H1 (cell line): ENCODE measurements around the gene CPSF4L. TPM values are rescaled to one million over a fixed set of nuclear protein-coding genes. Genes with fewer than 3 reads are reported as not detected.

Experiments
- CTCF ChIA-PET: fragments of 300-600 bp; sonication (Branson Sonifier 250); formaldehyde crosslinking; loops from one replicate; lab custom pipeline; 2021; ENCODE audit not compliant: partially characterized antibody; lab: Charles Lee
- POLR2A ChIA-PET: fragments of 300-600 bp; sonication (Branson Sonifier 250); formaldehyde crosslinking; loops from one replicate; lab custom pipeline; 2021; ENCODE audit warnings: inconsistent platforms; ENCODE audit not compliant: partially characterized antibody; lab: Charles Lee
- DNase-seq, 2 experiments: peaks; one replicate each; pipeline versions ENCODE4 v3.0.0 to v3.0.0-alpha.2; 2010 to 2022; ENCODE audit warnings: low spot score in 2 of 2, low read depth in 1 of 2, mixed read lengths in 1 of 2
- FAIRE-seq: peaks from 2 replicates; lab custom pipeline; 2011; peaks lifted over from hg19 to GRCh38; lab: Jason Lieb, UNC
- H2AFZ ChIP-seq: 2 replicates; pipeline ENCODE4 v1.8.1; 2012; ENCODE audit warnings: low read length, inconsistent platforms
- H2AK5ac ChIP-seq: 2 replicates; pipeline ENCODE4 v1.6.1; 2013; ENCODE audit warnings: low read depth, low read length
- H2BK120ac ChIP-seq: replicated peaks from 2 replicates; pipeline ENCODE3; 2013; ENCODE audit warnings: low read depth, low read length, inconsistent platforms
- H2BK12ac ChIP-seq: 2 replicates; pipeline ENCODE4 v1.6.1; 2013; ENCODE audit warnings: low read depth, low read length
- H2BK15ac ChIP-seq: 2 replicates; pipeline ENCODE4 v1.6.1; 2013; ENCODE audit warnings: low read length
- H2BK20ac ChIP-seq: 2 replicates; pipeline ENCODE4 v1.6.1; 2013; ENCODE audit warnings: low read length
- H2BK5ac ChIP-seq: 2 replicates; pipeline ENCODE4 v1.6.1; 2013; ENCODE audit warnings: low read depth, low read length
- H3K14ac ChIP-seq: 2 replicates; pipeline ENCODE4 v1.6.1; 2013; ENCODE audit warnings: inconsistent platforms; ENCODE audit not compliant: insufficient read length
- H3K18ac ChIP-seq: 2 replicates; pipeline ENCODE4 v1.6.1; 2013; ENCODE audit warnings: low read length; ENCODE audit errors: extremely low read depth
- H3K23ac ChIP-seq: 2 replicates; pipeline ENCODE4 v1.6.1; 2013; ENCODE audit warnings: inconsistent platforms; ENCODE audit not compliant: insufficient read length
- H3K23me2 ChIP-seq: 2 replicates; pipeline ENCODE4 v1.6.1; 2013; ENCODE audit warnings: low read depth, low read length
- H3K27ac ChIP-seq: 2 replicates; pipeline ENCODE4 v1.6.1; 2011; ENCODE audit warnings: low read depth, low read length, inconsistent platforms
- H3K27me3 ChIP-seq, 4 experiments: replicated peaks in 1 of 4; 1 replicate in 1 of 4; 2 replicates in 3 of 4; pipeline versions ENCODE4 v1.6.1 to v1.8.1; 2011 to 2013; ENCODE audit warnings: low read length in 3 of 4, mild to moderate bottlenecking in 3 of 4, inconsistent platforms in 2 of 4, mixed read lengths in 2 of 4, moderate library complexity in 1 of 4; ENCODE audit not compliant: control insufficient read depth in 3 of 4, insufficient read depth in 3 of 4; ENCODE audit errors: extremely low read depth in 1 of 4
- H3K36me3 ChIP-seq, 4 experiments: 2 replicates each; pipeline versions ENCODE4 v1.6.1 to v1.8.1; 2011 to 2013; ENCODE audit warnings: mild to moderate bottlenecking in 4 of 4, low read length in 3 of 4, moderate library complexity in 2 of 4, control low read depth in 1 of 4, inconsistent platforms in 1 of 4; ENCODE audit not compliant: insufficient read depth in 4 of 4, control insufficient read depth in 2 of 4
- H3K4ac ChIP-seq: replicated peaks from 2 replicates; pipeline ENCODE3; 2013; ENCODE audit warnings: low read length, low read depth, mixed read lengths, inconsistent platforms; ENCODE audit not compliant: insufficient read length
- H3K4me1 ChIP-seq, 4 experiments: replicated peaks in 1 of 4; 1 replicate in 1 of 4; 2 replicates in 3 of 4; pipeline versions ENCODE4 v1.6.1 to v1.8.1; 2011 to 2013; ENCODE audit warnings: low read length in 3 of 4, inconsistent platforms in 2 of 4, mixed read lengths in 1 of 4; ENCODE audit not compliant: insufficient read depth in 4 of 4, control insufficient read depth in 3 of 4
- H3K4me2 ChIP-seq, 2 experiments: 2 replicates each; pipeline versions ENCODE4 v1.6.1 to v1.8.1; 2011 to 2013; ENCODE audit warnings: low read depth in 2 of 2, low read length in 2 of 2, control low read depth in 1 of 2, inconsistent platforms in 1 of 2, mild to moderate bottlenecking in 1 of 2; ENCODE audit not compliant: insufficient read depth in 1 of 2
- H3K4me3 ChIP-seq, 4 experiments: fragments of 200-600, 300-600 bp in 1 of 4; sonication (generic), shearing (Covaris generic), sonication (Bioruptor Twin) in 1 of 4; 2 replicates each; pipeline versions ENCODE4 v1.5.1 to v1.8.1; 2011 to 2016; ENCODE audit warnings: low read length in 4 of 4, low read depth in 3 of 4, control low read depth in 2 of 4, inconsistent platforms in 2 of 4, mild to moderate bottlenecking in 2 of 4, mixed read lengths in 1 of 4, moderate library complexity in 1 of 4; ENCODE audit not compliant: insufficient read depth in 2 of 4; ENCODE audit errors: extremely low read depth in 1 of 4
- H3K56ac ChIP-seq: replicated peaks from 2 replicates; pipeline ENCODE3; 2013; ENCODE audit warnings: low read depth, mild to moderate bottlenecking, mixed read lengths, low read length, inconsistent platforms; ENCODE audit not compliant: insufficient read length
- H3K79me1 ChIP-seq: 2 replicates; pipeline ENCODE4 v1.6.1; 2013; ENCODE audit warnings: low read depth, low read length, control low read depth
- H3K79me2 ChIP-seq, 2 experiments: 2 replicates each; pipeline versions ENCODE4 v1.6.1 to v1.8.1; 2012 to 2013; ENCODE audit warnings: low read length in 2 of 2, mild to moderate bottlenecking in 2 of 2, inconsistent platforms in 1 of 2; ENCODE audit not compliant: insufficient read depth in 2 of 2, control insufficient read depth in 1 of 2
- H3K9ac ChIP-seq, 4 experiments: replicated peaks in 1 of 4; 1 replicate in 1 of 4; 2 replicates in 3 of 4; pipeline versions ENCODE4 v1.6.1 to v1.8.1; 2011 to 2013; ENCODE audit warnings: low read depth in 3 of 4, low read length in 3 of 4, control low read depth in 2 of 4, mild to moderate bottlenecking in 2 of 4, moderate library complexity in 2 of 4, inconsistent platforms in 1 of 4; ENCODE audit errors: extremely low read depth in 1 of 4
- H3K9me3 ChIP-seq, 2 experiments: 2 replicates each; pipeline versions ENCODE4 v1.6.1 to v1.8.1; 2012 to 2013; ENCODE audit warnings: mild to moderate bottlenecking in 2 of 2, moderate library complexity in 2 of 2, control low read depth in 1 of 2, inconsistent platforms in 1 of 2, low read depth in 1 of 2, low read length in 1 of 2, mixed read lengths in 1 of 2; ENCODE audit not compliant: insufficient read depth in 2 of 2
- H4K20me1 ChIP-seq, 2 experiments: replicated peaks in 1 of 2; 2 replicates each; pipeline versions ENCODE3 to v1.8.1; 2011 to 2013; ENCODE audit warnings: inconsistent platforms in 2 of 2, low read length in 2 of 2, mild to moderate bottlenecking in 1 of 2; ENCODE audit not compliant: insufficient read depth in 2 of 2, control insufficient read depth in 1 of 2
- H4K5ac ChIP-seq: 2 replicates; pipeline ENCODE4 v1.6.1; 2013; ENCODE audit warnings: low read length, low read depth, mixed read lengths, inconsistent platforms; ENCODE audit not compliant: insufficient read length
- H4K8ac ChIP-seq: 2 replicates; pipeline ENCODE4 v1.8.0; 2013; ENCODE audit warnings: mild to moderate bottlenecking, moderate library complexity, low read length, inconsistent platforms; ENCODE audit not compliant: insufficient read depth; ENCODE audit errors: extremely low read depth
- H4K91ac ChIP-seq: replicated peaks from 2 replicates; pipeline ENCODE3; 2013; ENCODE audit warnings: low read length, mixed read lengths, inconsistent platforms; ENCODE audit not compliant: insufficient read length
- KDM4A ChIP-seq: IDR thresholded peaks from one replicate; pipeline ENCODE4 v1.7.1; 2012; ENCODE audit warnings: low read depth, mild to moderate bottlenecking, moderate library complexity, low read length, inconsistent platforms; ENCODE audit not compliant: severe bottlenecking
- RAD21 ChIP-seq, 2 experiments: IDR thresholded peaks in 1 of 2; conservative IDR thresholded peaks in 1 of 2; 2 replicates each; pipeline ENCODE4 v1.6.1; 2011; ENCODE audit warnings: low read depth in 2 of 2, low read length in 2 of 2, improper control_type of control experiment in 1 of 2, inconsistent platforms in 1 of 2, mild to moderate bottlenecking in 1 of 2, moderate library complexity in 1 of 2
- WGBS, 2 experiments: shearing (Covaris generic) in 1 of 2; methylation state at CpG; one replicate each; pipeline versions ENCODE4 v1.1.6 to v1.1.7; 2013 to 2015; ENCODE audit warnings: low lambda C conversion rate in 2 of 2, mixed read lengths in 2 of 2, inconsistent platforms in 1 of 2, low coverage in 1 of 2, missing lambda C conversion rate in 1 of 2; ENCODE audit not compliant: insufficient replicate concordance in 2 of 2, insufficient coverage in 1 of 2, insufficient read length in 1 of 2; ENCODE audit errors: extremely low coverage in 1 of 2, missing lambda C conversion rate in 1 of 2; 5-methylcytosine and 5-hydroxymethylcytosine counted together
- polyA plus RNA-seq, 7 experiments: library from polyadenylated mRNA; depleted of rRNA in 3 of 7; stranded (reverse) in 5 of 7; unstranded in 2 of 7; fragments of >200 nt in 5 of 7; fragments of 200-250 nt in 2 of 7; gene quantifications; 1 replicate in 5 of 7; 2 replicates in 1 of 7; 4 replicates in 1 of 7; pipeline versions ENCODE4 v1.2.1 to v1.2.3, GENCODE V29; 2011 to 2013; ENCODE audit warnings: missing spikeins in 2 of 7, mixed read lengths in 2 of 7
- total RNA-seq: library from RNA; stranded (reverse); fragmentation: NEBNext Ultra II Directional; extraction: Animal tissue kit (Norgen Biotek cat#: 25700); gene quantifications from 2 replicates; pipeline ENCODE4 v1.2.1, GENCODE V29; 2021

The CPSF4L gene
- total and polyA plus RNA-seq, 2 of the 8 experiments (the other 6 are each of a cell fraction or from before 2014, with no cell fraction given), result not detected

DNA sequence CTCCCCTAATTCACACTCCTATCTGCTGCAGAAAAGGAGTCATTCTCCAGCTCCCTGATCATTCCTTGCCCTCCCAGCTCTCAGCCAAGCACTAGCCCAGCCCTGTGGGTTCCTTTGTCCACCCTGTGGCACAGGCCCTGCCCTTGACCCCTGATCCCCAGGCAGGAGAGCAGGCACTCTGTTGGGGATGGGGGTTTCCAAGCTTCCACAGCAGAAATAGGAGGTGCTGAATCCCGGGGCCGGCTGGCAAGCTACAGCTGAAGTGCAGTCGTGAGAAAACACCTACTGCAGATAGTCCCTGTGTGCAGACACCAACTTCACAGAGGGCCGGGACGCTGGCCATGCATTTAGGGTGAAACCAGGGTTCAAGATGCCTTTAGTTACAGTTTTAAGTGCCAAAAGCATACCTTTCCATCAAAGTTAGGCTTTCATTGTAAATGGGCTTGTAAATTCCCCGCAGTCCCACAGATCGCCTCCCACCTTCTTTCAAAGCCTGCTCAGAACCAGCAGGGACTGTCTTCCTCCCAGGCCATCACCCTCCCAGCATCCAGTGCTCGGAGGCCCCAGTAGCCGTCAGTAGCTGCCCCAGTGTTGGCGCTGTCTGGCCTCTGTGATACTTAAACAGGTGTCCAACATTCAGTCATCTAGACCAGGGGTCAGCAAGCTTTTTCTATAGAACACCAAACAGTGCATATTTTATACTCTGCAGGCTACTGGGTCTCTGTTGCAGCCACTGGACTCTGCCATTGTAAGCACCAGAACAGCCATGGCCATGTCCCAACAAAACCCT is 10.6 kb downstream of the CPSF4L start:
- no peaks in the 10 kb centered on the region for H3K9me3 ChIP-seq
- no peak overlapping the region for H3K4me3 ChIP-seq
- H3K36me3 ChIP-seq, result peaks cover under 1 to 6% (median 2%) of the 10 kb centered on the region in 4 experiments; a peak in 6 of 8 replicates
- H3K9ac ChIP-seq, result no peak overlapping the region
- H4K5ac ChIP-seq, result no peak overlapping the region
- CTCF ChIA-PET, result interaction anchor here (0.6 to 19.7 kb wide), 8 partner anchors 6 to 524 kb away, joined by 3 to 439 read pairs (median 5); partner anchors contain the start of gene CPSF4L
- no peaks in the 10 kb centered on the region for H4K20me1 ChIP-seq
- H3K27me3 ChIP-seq, result no peaks in the 10 kb centered on the region
- no peak overlapping the region for H4K8ac ChIP-seq
- no peak overlapping the region for H3K23ac ChIP-seq
- DNase-seq (no peak), FAIRE-seq (no peak)
- H2BK120ac ChIP-seq, result no peak overlapping the region
- no peak overlapping the region for H3K18ac ChIP-seq
- no peak overlapping the region for H2BK20ac ChIP-seq
- 89% methylated on average over 10 of the region's 10 CpGs; no CpG with 5 or more reads in 1 of the 2 experiments for whole genome bisulfite sequencing, 2 experiments
- no peak overlapping the region for H2AK5ac ChIP-seq
- H2BK12ac ChIP-seq, result no peak overlapping the region
- H3K4ac ChIP-seq, result no peak overlapping the region
- no peaks in the 10 kb centered on the region for H3K79me2 ChIP-seq
- H3K79me1 ChIP-seq, result no peaks in the 10 kb centered on the region
- no peak overlapping the region for H2BK15ac ChIP-seq
- no peak overlapping the region for H2AFZ ChIP-seq
- no peak overlapping the region for H3K14ac ChIP-seq
- H3K23me2 ChIP-seq, result no peaks in the 10 kb centered on the region
- no peak overlapping the region for H2BK5ac ChIP-seq
- no peak overlapping the region for H3K4me2 ChIP-seq
- no peak overlapping the region for H4K91ac ChIP-seq
- no peak overlapping the region for H3K56ac ChIP-seq
- POLR2A ChIA-PET, result interaction anchor here (0.7 to 2.7 kb wide), 5 partner anchors 8 to 60 kb away, joined by 3 to 6 read pairs (median 3); partner anchors contain the start of gene CDC42EP4
- peaks cover 0 to 5% (median 3%) of the 10 kb centered on the region in 4 experiments; a peak in 3 of 7 replicates for H3K4me1 ChIP-seq
- no peak overlapping the region for H3K27ac ChIP-seq
- TF ChIP-seq KDM4A (no peak), RAD21 (IDR thresholded peaks at IDR 0.05 in 1 of 2, conservative IDR thresholded peaks at IDR 0.05 in 1 of 2; ENCODE audit: low read depth in 2 of 2, low read length in 2 of 2) (no peak)
